H9 (cell line): ENCODE measurements around the gene CAMK2B. TPM values are rescaled to one million over a fixed set of nuclear protein-coding genes. Genes with fewer than 3 reads are reported as not detected.
A peak's percentile ranks its signal among the peaks of the same experiment; 100 is the strongest.

ENCODE experiments used
- DNase-seq: peaks from one replicate; pipeline ENCODE4 v3.0.0-alpha.2; 2017
- H2AFZ ChIP-seq: one replicate; pipeline ENCODE4 v1.6.1; 2013; ENCODE audit warnings: mild to moderate bottlenecking, low read length, control low read depth, moderate library complexity
- H2AK5ac ChIP-seq: 2 replicates; pipeline ENCODE4 v1.6.1; 2013; ENCODE audit warnings: low read length, control low read depth, mixed read lengths; ENCODE audit not compliant: insufficient read length
- H2BK120ac ChIP-seq: one replicate; pipeline ENCODE4 v1.6.1; 2013; ENCODE audit warnings: low read depth, mild to moderate bottlenecking, low read length, control low read depth, inconsistent platforms; ENCODE audit not compliant: poor library complexity, severe bottlenecking
- H2BK12ac ChIP-seq: 2 replicates; pipeline ENCODE4 v1.6.1; 2013; ENCODE audit warnings: low read length, control low read depth, mixed read lengths, low read depth; ENCODE audit not compliant: insufficient read length
- H2BK15ac ChIP-seq: 2 replicates; pipeline ENCODE4 v1.6.1; 2013; ENCODE audit warnings: low read depth, low read length, control low read depth
- H2BK20ac ChIP-seq: one replicate; pipeline ENCODE4 v1.6.1; 2013; ENCODE audit warnings: low read depth, mild to moderate bottlenecking, low read length, control low read depth, inconsistent platforms; ENCODE audit not compliant: poor library complexity, severe bottlenecking
- H2BK5ac ChIP-seq: 2 replicates; pipeline ENCODE4 v1.6.1; 2013; ENCODE audit warnings: low read length, control low read depth, mixed read lengths; ENCODE audit not compliant: insufficient read length
- H3K14ac ChIP-seq: 2 replicates; pipeline ENCODE4 v1.6.1; 2013; ENCODE audit warnings: low read length, control low read depth; ENCODE audit not compliant: insufficient read depth
- H3K18ac ChIP-seq: 2 replicates; pipeline ENCODE4 v1.6.1; 2013; ENCODE audit warnings: low read depth, mild to moderate bottlenecking, mixed read lengths, low read length, control low read depth; ENCODE audit not compliant: insufficient read length
- H3K23ac ChIP-seq: 2 replicates; pipeline ENCODE4 v1.6.1; 2013; ENCODE audit warnings: low read length, control low read depth, mixed read lengths, low read depth; ENCODE audit not compliant: insufficient read length
- H3K23me2 ChIP-seq: 2 replicates; pipeline ENCODE4 v1.6.1; 2013; ENCODE audit warnings: low read depth, mild to moderate bottlenecking, mixed read lengths, low read length, control low read depth; ENCODE audit not compliant: insufficient read length, poor library complexity, severe bottlenecking
- H3K27ac ChIP-seq: 2 replicates; pipeline ENCODE4 v1.5.1; 2013; ENCODE audit warnings: low read length, control low read depth, mixed read lengths, low read depth; ENCODE audit not compliant: insufficient read length
- H3K27me3 ChIP-seq: 2 replicates; pipeline ENCODE4 v1.6.1; 2013; ENCODE audit warnings: low read length, control low read depth, inconsistent platforms; ENCODE audit not compliant: insufficient read depth
- H3K4ac ChIP-seq: 2 replicates; pipeline ENCODE4 v1.6.1; 2013; ENCODE audit warnings: low read depth, mild to moderate bottlenecking, control low read depth, inconsistent platforms, low read length, moderate library complexity
- H3K4me1 ChIP-seq: 2 replicates; pipeline ENCODE4 v1.6.1; 2013; ENCODE audit warnings: low read length, control low read depth, inconsistent platforms; ENCODE audit not compliant: insufficient read depth
- H3K4me2 ChIP-seq: 2 replicates; pipeline ENCODE4 v1.6.1; 2013; ENCODE audit warnings: low read length, control low read depth, mixed read lengths; ENCODE audit not compliant: insufficient read length, insufficient read depth
- H3K56ac ChIP-seq: 2 replicates; pipeline ENCODE4 v1.6.1; 2013; ENCODE audit warnings: low read depth, mild to moderate bottlenecking, mixed read lengths, low read length, control low read depth; ENCODE audit not compliant: insufficient read length
- H3K79me1 ChIP-seq: 2 replicates; pipeline ENCODE4 v1.6.1; 2013; ENCODE audit warnings: low read depth, mild to moderate bottlenecking, moderate library complexity, low read length, control low read depth, inconsistent platforms; ENCODE audit not compliant: insufficient read depth, poor library complexity, severe bottlenecking
- H3K79me2 ChIP-seq: 2 replicates; pipeline ENCODE4 v1.6.1; 2013; ENCODE audit warnings: low read length, control low read depth, inconsistent platforms; ENCODE audit not compliant: insufficient read depth
- H3K9ac ChIP-seq: 2 replicates; pipeline ENCODE4 v1.6.1; 2013; ENCODE audit warnings: low read length, control low read depth, mixed read lengths; ENCODE audit not compliant: insufficient read length; ENCODE audit errors: extremely low read depth
- H3K9me3 ChIP-seq: one replicate; pipeline ENCODE4 v1.6.1; 2013; ENCODE audit warnings: low read depth, low read length, inconsistent platforms; ENCODE audit not compliant: control insufficient read depth
- H3T11ph ChIP-seq: one replicate; pipeline ENCODE4 v1.6.1; 2013; ENCODE audit warnings: mild to moderate bottlenecking, low read length, control low read depth, inconsistent platforms
- H4K20me1 ChIP-seq: one replicate; pipeline ENCODE4 v1.6.1; 2013; ENCODE audit not compliant: control insufficient read depth, insufficient read length, insufficient read depth
- H4K5ac ChIP-seq: 2 replicates; pipeline ENCODE4 v1.6.1; 2013; ENCODE audit warnings: low read depth, mild to moderate bottlenecking, mixed read lengths, low read length, control low read depth; ENCODE audit not compliant: insufficient read length
- H4K8ac ChIP-seq: replicated peaks from 2 replicates; pipeline ENCODE4 v1.6.1; 2013; ENCODE audit warnings: low read length, control low read depth, mixed read lengths, low read depth; ENCODE audit not compliant: insufficient read length
- H4K91ac ChIP-seq: 2 replicates; pipeline ENCODE4 v1.6.1; 2013; ENCODE audit warnings: low read depth, mild to moderate bottlenecking, moderate library complexity, mixed read lengths, low read length, control low read depth; ENCODE audit not compliant: insufficient read length
- H3K27ac Mint-ChIP-seq, 3 experiments: 2 replicates in 2 of 3; 3 replicates in 1 of 3; pipeline ENCODE4 v1.8.0; 2020 to 2021; ENCODE audit warnings: mixed read lengths in 3 of 3, mild to moderate bottlenecking in 1 of 3, moderate library complexity in 1 of 3
- H3K27me3 Mint-ChIP-seq: 2 replicates; pipeline ENCODE4 v1.8.0; 2021; ENCODE audit warnings: low read depth, mild to moderate bottlenecking, moderate library complexity, mixed read lengths
- H3K36me3 Mint-ChIP-seq, 3 experiments: 2 replicates in 2 of 3; 3 replicates in 1 of 3; pipeline ENCODE4 v1.8.0; 2020 to 2021; ENCODE audit warnings: low read depth in 3 of 3, mixed read lengths in 3 of 3; ENCODE audit not compliant: insufficient read depth in 1 of 3
- H3K4me1 Mint-ChIP-seq, 2 experiments: 2 replicates each; pipeline ENCODE4 v1.8.0; 2020; ENCODE audit warnings: mixed read lengths in 2 of 2
- H3K4me3 Mint-ChIP-seq, 2 experiments: 2 replicates in 1 of 2; 3 replicates in 1 of 2; pipeline ENCODE4 v1.8.0; 2020 to 2021; ENCODE audit warnings: mild to moderate bottlenecking in 2 of 2, mixed read lengths in 2 of 2, moderate library complexity in 1 of 2
- H3K9me3 Mint-ChIP-seq, 2 experiments: 2 replicates in 1 of 2; 3 replicates in 1 of 2; pipeline ENCODE4 v1.8.0; 2020; ENCODE audit warnings: mild to moderate bottlenecking in 2 of 2, mixed read lengths in 2 of 2, moderate library complexity in 1 of 2
- CTCF ChIP-seq: fragments of 200-600 bp; sonication (generic); conservative IDR thresholded peaks from 3 replicates; pipeline ENCODE4 v1.8.0; 2021; ENCODE audit warnings: antibody characterized with exemption, mild to moderate bottlenecking
- WGBS: extraction: QIAGEN DNeasy Blood & Tissue Kit; methylation state at CpG from one replicate; pipeline ENCODE4 v1.1.7; 2013; ENCODE audit warnings: missing lambda C conversion rate, low lambda C conversion rate, mixed read lengths; ENCODE audit not compliant: insufficient read length; ENCODE audit errors: extremely low coverage; 5-methylcytosine and 5-hydroxymethylcytosine counted together
- total RNA-seq: library from RNA; stranded (reverse); gene quantifications from 2 replicates; pipeline ENCODE4 v1.2.1, GENCODE V29; 2021

Gene CAMK2B
- total RNA-seq, 1 experiment from 2014 or later, result 0.17 TPM

- no peak overlapping the region; a peak in 1 of 7 replicates for H3K27ac Mint-ChIP-seq
These were observed 432 bp upstream of the CAMK2B start for GRCh38 chr7:44325811-44326241.

More at GRCh38 chr7:44325811-44326241, 432 bp upstream of the CAMK2B start:
- no peak overlapping the region for H3T11ph ChIP-seq
- peaks cover 5% of the 10 kb centered on the region for H3K23me2 ChIP-seq
- no peak overlapping the region for H3K23ac ChIP-seq
- no peak overlapping the region for H2AK5ac ChIP-seq
- H3K4ac ChIP-seq, result no peak overlapping the region
- H4K8ac ChIP-seq, result no peak overlapping the region
- H3K27ac ChIP-seq, result no peak overlapping the region
- peak; percentile 23; the same call in 2 of the 3 replicates for TF ChIP-seq CTCF
- no peak overlapping the region for H3K9ac ChIP-seq
- DNase-seq, result peak; percentile 62
- peaks cover 31% of the 10 kb centered on the region; the same call in 1 of the 2 replicates for H3K27me3 ChIP-seq
- H2AFZ ChIP-seq, result no peak overlapping the region
- H4K91ac ChIP-seq, result no peak overlapping the region
- no peak overlapping the region for H3K18ac ChIP-seq
- H3K4me1 Mint-ChIP-seq, result peaks cover 11 to 25% of the 10 kb centered on the region in 2 experiments
- H3K27me3 Mint-ChIP-seq, result peaks cover 77% of the 10 kb centered on the region
- H3K9me3 Mint-ChIP-seq, result no peaks in the 10 kb centered on the region; a peak in 1 of 5 replicates
- H3K79me1 ChIP-seq, result no peaks in the 10 kb centered on the region
- H3K4me3 Mint-ChIP-seq, result peak overlapping the region; percentile 73 to 89
- no peak overlapping the region for H2BK5ac ChIP-seq
- H4K5ac ChIP-seq, result no peak overlapping the region
- H3K4me1 ChIP-seq, result no peaks in the 10 kb centered on the region
- no peak overlapping the region for H2BK20ac ChIP-seq
- no peaks in the 10 kb centered on the region for H3K9me3 ChIP-seq
- WGBS, result no CpG with 5 or more reads among the region's 23 CpGs
- H4K20me1 ChIP-seq, result no peaks in the 10 kb centered on the region
- H2BK15ac ChIP-seq, result no peak overlapping the region
- peak overlapping the region; percentile 41 for H3K4me2 ChIP-seq
- H3K14ac ChIP-seq, result no peak overlapping the region
- no peak overlapping the region for H3K56ac ChIP-seq
- H3K79me2 ChIP-seq, result no peaks in the 10 kb centered on the region
- no peak overlapping the region for H2BK12ac ChIP-seq
- no peak overlapping the region for H2BK120ac ChIP-seq
- H3K36me3 Mint-ChIP-seq, result no peaks in the 10 kb centered on the region; a peak in 1 of 7 replicates
